Ovary (tissue), 9 donors: Measurements from ENCODE around the gene ABHD4. TPM values are rescaled to one million over a fixed set of nuclear protein-coding genes. Genes with fewer than 3 reads are reported as not detected.

Experiments
- DNase-seq, 5 donors: peaks; one replicate each; pipeline ENCODE4 v3.0.0-alpha.2; 2019 to 2020
- H3K27ac ChIP-seq, 2 donors: fragments of 200-600 bp; one replicate each; pipeline versions ENCODE4 v1.5.1 to v1.8.0; 2019 to 2022
- H3K27me3 ChIP-seq: fragments of 200-600 bp; one replicate; pipeline ENCODE4 v1.8.0; 2022
- H3K36me3 ChIP-seq: fragments of 200-600 bp; sonication (generic); one replicate; pipeline ENCODE4 v1.5.1; 2019
- H3K4me1 ChIP-seq: one replicate; pipeline ENCODE4 v1.8.1; 2013; ENCODE audit warnings: mild to moderate bottlenecking, moderate library complexity; ENCODE audit not compliant: insufficient read depth
- H3K4me3 ChIP-seq: fragments of 200-600 bp; sonication (generic); one replicate; pipeline ENCODE4 v1.5.1; 2017
- H3K9me3 ChIP-seq, 2 donors: fragments of 200-600 bp in 1 of 2; sonication (generic) in 1 of 2; one replicate each; pipeline versions ENCODE4 v1.5.1 to v1.8.1; 2013 to 2019; ENCODE audit warnings: mild to moderate bottlenecking in 1 of 2, moderate library complexity in 1 of 2
- CTCF ChIP-seq, 3 donors: fragments of 450-650 bp in 2 of 3; fragments of 200-600 bp in 1 of 3; IDR thresholded peaks; one replicate each; pipeline versions ENCODE4 v1.5.1 to v1.8.0; 2016 to 2022; ENCODE audit warnings: antibody characterized with exemption in 3 of 3, mild to moderate bottlenecking in 1 of 3
- EP300 ChIP-seq: sonication (generic); formaldehyde crosslinking; IDR thresholded peaks from one replicate; pipeline ENCODE4 v1.6.1; 2017; ENCODE audit warnings: antibody characterized with exemption
- POLR2A ChIP-seq: fragments of 450-650 bp; IDR thresholded peaks from one replicate; pipeline ENCODE4 v1.6.1; 2017; ENCODE audit warnings: antibody characterized with exemption, mild to moderate bottlenecking, moderate library complexity
- WGBS, 3 donors: extraction: QIAGEN DNeasy Blood & Tissue Kit in 1 of 3; methylation state at CpG; one replicate each; pipeline versions ENCODE4 v1.1.5 to v1.1.7; 2013 to 2017; 5-methylcytosine and 5-hydroxymethylcytosine counted together
- intact Hi-C, 4 donors: fragments of 100-400 bp; cut with DNase I; formaldehyde crosslinking; loops; one replicate each; pipeline versions ENCODE4 v1.11.0 to v1.15.1; 2022 to 2023
- polyA plus RNA-seq, 2 donors: library from polyadenylated mRNA; stranded (reverse); fragments of 200-250 nt in 1 of 2; fragments of 350-450 nt in 1 of 2; fragmentation: Illumina TruSeq in 1 of 2; extraction: RNeasy Lipid Tissue Mini Kit (QIAGEN cat#74804) in 1 of 2; gene quantifications; one replicate each; pipeline ENCODE4 v1.2.3, GENCODE V29; 2013 to 2014
- total RNA-seq, 7 donors: library from RNA; depleted of rRNA in 2 of 7; stranded (reverse); fragments of >200 nt in 2 of 7; fragmentation: NEBNext Ultra II Directional in 3 of 7; extraction: Animal tissue kit (Norgen Biotek cat#: 25700) in 3 of 7; gene quantifications; one replicate each; pipeline versions ENCODE4 v1.1.0 to v1.2.4, GENCODE V29; 2016 to 2023
- donor health status: DM: no; HTN: no; CAD: no; lungs with moderate emphysema.
- donor health status: DM: no; HTN: no; CAD: no.
- donor health status: Bipolar disorder and iron deficiency.
- donor health status: DM: yes; HTN: yes; CAD: no.
- donor health status: DM: no; HTN: no; CAD: no.
- donor health status: DM: yes; HTN: yes; CAD: no.

Gene ABHD4
- total and polyA plus RNA-seq, 9 donors = 5.6 to 64.0 (median 18.8) TPM

- Histone ChIP-seq H3K4me3 (no peak overlapping the region), H3K27ac (no peak overlapping the region), H3K27me3 (no peaks in the 10 kb centered on the region), H3K9me3 (no peaks in the 10 kb centered on the region), H3K36me3 (no peaks in the 10 kb centered on the region), H3K4me1 (no peaks in the 10 kb centered on the region)
- 75 to 84% (median 79%) methylated on average over 6 of the region's 6 CpGs for WGBS, 3 donors
- intact Hi-C loops = no loop called here
- TF ChIP-seq CTCF (IDR thresholded peaks at IDR 0.05) (no peak), POLR2A (no peak), EP300 (no peak)
- no peak for DNase-seq
Observed at GRCh38 chr14:22626590-22626989, 28.5 kb downstream of the ABHD4 start.

- WGBS, 3 donors = 59 to 80% (median 65%) methylated on average over 7 of the region's 7 CpGs
- H3K36me3 ChIP-seq = no peaks in the 10 kb centered on the region
- no peak overlapping the region for H3K27ac ChIP-seq
- H3K4me3 ChIP-seq = no peak overlapping the region
- no peak for DNase-seq
- no peaks in the 10 kb centered on the region for H3K4me1 ChIP-seq
- no peak for TF ChIP-seq EP300
- intact Hi-C loops = no loop called here
- no peaks in the 10 kb centered on the region for H3K9me3 ChIP-seq
- H3K27me3 ChIP-seq = no peaks in the 10 kb centered on the region
Observed at GRCh38 chr14:22627506-22628263, 29.6 kb downstream of the ABHD4 start.

GRCh38 chr14:22629361-22629760 is 31.3 kb downstream of the ABHD4 start:
- Histone ChIP-seq H3K27me3 (no peaks in the 10 kb centered on the region), H3K9me3 (no peaks in the 10 kb centered on the region), H3K27ac (no peak overlapping the region), H3K4me1 (no peaks in the 10 kb centered on the region), H3K36me3 (no peaks in the 10 kb centered on the region), H3K4me3 (no peak overlapping the region)
- WGBS, 3 donors = 52 to 71% (median 56%) methylated on average over 5 of the region's 5 CpGs
- no peak for DNase-seq
- no peak for TF ChIP-seq CTCF (IDR thresholded peaks at IDR 0.05)
- no peak for TF ChIP-seq EP300
- TF ChIP-seq POLR2A = no peak
- intact Hi-C loops = no loop called here

GRCh38 chr14:22630066-22630465 is 32.0 kb downstream of the ABHD4 start:
- no peak overlapping the region for H3K4me3 ChIP-seq
- no peak overlapping the region for H3K27ac ChIP-seq
- no peaks in the 10 kb centered on the region for H3K36me3 ChIP-seq
- H3K9me3 ChIP-seq = no peaks in the 10 kb centered on the region
- no peaks in the 10 kb centered on the region for H3K27me3 ChIP-seq
- DNase-seq = no peak
- intact Hi-C loops = no loop called here
- H3K4me1 ChIP-seq = no peaks in the 10 kb centered on the region
- WGBS, 3 donors = 94 to 98% (median 95%) methylated on average over 3 of the region's 3 CpGs
- TF ChIP-seq POLR2A = no peak
- no peak for TF ChIP-seq EP300
- no peak for TF ChIP-seq CTCF (IDR thresholded peaks at IDR 0.05)

- TF ChIP-seq POLR2A (no peak), EP300 (no peak), CTCF (IDR thresholded peaks at IDR 0.05) (no peak)
- Histone ChIP-seq H3K36me3 (no peaks in the 10 kb centered on the region), H3K9me3 (no peaks in the 10 kb centered on the region), H3K4me1 (no peaks in the 10 kb centered on the region), H3K27ac (no peak overlapping the region), H3K4me3 (no peak overlapping the region), H3K27me3 (no peaks in the 10 kb centered on the region)
- WGBS, 3 donors = 21 to 55% (median 34%) methylated on average over 2 of the region's 2 CpGs
- no peak for DNase-seq
- intact Hi-C loops = no loop called here
Observed at GRCh38 chr14:22630486-22630885, 32.4 kb downstream of the ABHD4 start.
